GM12878 (cell line): ENCODE data around the gene CTAG1A. TPM values are rescaled to one million over a fixed set of nuclear protein-coding genes. Genes with fewer than 3 reads are reported as not detected.

Source experiments
- ATAC-seq: fragments of 200-7000 bp; cut with Tn5 transposase; 3 replicates; pipeline ENCODE4 v1.9.1; 2020; ENCODE audit warnings: mild to moderate bottlenecking, moderate library complexity
- BruUV-seq: library from RNA; stranded (reverse); fragments of 400-500 nt; replicated peaks from 2 replicates; lab custom pipeline; 2021; lab: Mats Ljungman, UMichigan
- CTCF ChIA-PET: fragments of 300-600 bp; sonication (Branson Sonifier 250); formaldehyde crosslinking; extraction: SDS; loops from one replicate; lab custom pipeline; 2021; ENCODE audit warnings: inconsistent platforms; lab: Yijun Ruan, JAX
- POLR2A ChIA-PET: fragments of 350-600 bp; formaldehyde crosslinking; extraction: SDS; loops from one replicate; lab custom pipeline; 2021; ENCODE audit warnings: inconsistent platforms; lab: Charles Lee
- RAD21 ChIA-PET: fragments of 300-600 bp; sonication (Branson Sonifier 250); formaldehyde crosslinking; loops from one replicate; lab custom pipeline; 2023; ENCODE audit warnings: antibody characterized with exemption; ENCODE audit not compliant: unreplicated experiment; lab: Charles Lee
- SMC1A ChIA-PET: fragments of 300-600 bp; sonication (Branson Sonifier 250); formaldehyde crosslinking; loops from one replicate; lab custom pipeline; 2023; ENCODE audit not compliant: unreplicated experiment, uncharacterized antibody; lab: Charles Lee
- DNase-seq: peaks from one replicate; pipeline ENCODE4 v3.0.0-alpha.2; 2011; ENCODE audit warnings: low read depth, low spot score
- FAIRE-seq: peaks from 3 replicates; lab custom pipeline; 2011; peaks lifted over from hg19 to GRCh38; lab: Jason Lieb, UNC
- H2AFZ ChIP-seq: 2 replicates; pipeline ENCODE4 v1.6.0; 2011; ENCODE audit warnings: low read depth, low read length, control low read depth; ENCODE audit not compliant: control insufficient read depth
- H3K27ac ChIP-seq: 2 replicates; pipeline ENCODE4 v1.5.1; 2011; ENCODE audit warnings: control low read depth; ENCODE audit not compliant: control insufficient read depth, insufficient read depth
- H3K27me3 ChIP-seq, 2 experiments: replicated peaks in 1 of 2; 2 replicates each; pipeline versions ENCODE4 v1.6.0 to v1.6.1; 2011; ENCODE audit warnings: low read length in 1 of 2; ENCODE audit not compliant: control insufficient read depth in 2 of 2, insufficient read depth in 2 of 2
- H3K36me3 ChIP-seq, 2 experiments: 2 replicates each; pipeline ENCODE4 v1.5.1; 2011; ENCODE audit warnings: low read length in 1 of 2; ENCODE audit not compliant: control insufficient read depth in 2 of 2, insufficient read depth in 2 of 2
- H3K4me1 ChIP-seq: 2 replicates; pipeline ENCODE4 v1.6.1; 2011; ENCODE audit warnings: mild to moderate bottlenecking, low read length, moderate library complexity, mixed read lengths; ENCODE audit not compliant: control insufficient read depth, insufficient read depth
- H3K4me2 ChIP-seq: 2 replicates; pipeline ENCODE4 v1.6.0; 2011; ENCODE audit warnings: control low read depth; ENCODE audit not compliant: control insufficient read depth, insufficient read depth
- H3K4me3 ChIP-seq: fragments of 200-600 bp; sonication (generic); 2 replicates; pipeline ENCODE4 v1.5.1; 2016
- H3K79me2 ChIP-seq: 2 replicates; pipeline ENCODE4 v1.6.0; 2011; ENCODE audit warnings: low read length; ENCODE audit not compliant: control insufficient read depth, insufficient read depth
- H3K9ac ChIP-seq: 2 replicates; pipeline ENCODE4 v1.8.0; 2011; ENCODE audit warnings: low read length, control low read depth, mixed read lengths; ENCODE audit not compliant: control insufficient read depth, insufficient read depth
- H3K9me3 ChIP-seq: replicated peaks from 3 replicates; pipeline ENCODE4 v1.5.1; 2011; ENCODE audit warnings: mild to moderate bottlenecking, low read length; ENCODE audit not compliant: control insufficient read depth, insufficient read depth
- H4K20me1 ChIP-seq: 2 replicates; pipeline ENCODE4 v1.6.0; 2011; ENCODE audit not compliant: control insufficient read depth, insufficient read depth
- CHD2 ChIP-seq: IDR thresholded peaks from 2 replicates; pipeline ENCODE4 v1.6.1; 2011; ENCODE audit warnings: low read depth, low read length, improper control_type of control experiment, borderline replicate concordance
- CHD4 ChIP-seq: fragments of 200-600 bp; sonication (generic); IDR thresholded peaks from 2 replicates; pipeline ENCODE4 v1.6.1; 2016; ENCODE audit warnings: mild to moderate bottlenecking
- E2F4 ChIP-seq: IDR thresholded peaks from 2 replicates; pipeline ENCODE4 v1.6.1; 2012; ENCODE audit warnings: low read depth, low read length, improper control_type of control experiment
- IKZF2 ChIP-seq, 2 experiments: fragments of 450-650 bp; IDR thresholded peaks; 2 replicates each; pipeline ENCODE4 v1.6.1; 2017; ENCODE audit warnings: mild to moderate bottlenecking in 2 of 2, moderate library complexity in 2 of 2
- IRF3 ChIP-seq: fragments of 450-650 bp; IDR thresholded peaks from 2 replicates; pipeline ENCODE4 v1.6.1; 2014; ENCODE audit warnings: mild to moderate bottlenecking
- MEF2A ChIP-seq: IDR thresholded peaks from 2 replicates; pipeline ENCODE4 v1.6.1; 2011; ENCODE audit warnings: low read depth, mild to moderate bottlenecking, low read length, moderate library complexity; ENCODE audit not compliant: insufficient read depth
- MYB ChIP-seq: fragments of 150-350 bp; IDR thresholded peaks from 2 replicates; pipeline ENCODE4 v1.6.1; 2014; ENCODE audit warnings: mild to moderate bottlenecking, low read depth, low read length, borderline replicate concordance
- NR2C1 ChIP-seq: fragments of 450-650 bp; IDR thresholded peaks from 2 replicates; pipeline ENCODE4 v1.6.1; 2017; ENCODE audit warnings: antibody characterized with exemption, mild to moderate bottlenecking, moderate library complexity
- NR2F1 ChIP-seq: fragments of 450-650 bp; conservative IDR thresholded peaks from 2 replicates; pipeline ENCODE4 v1.6.1; 2017; ENCODE audit warnings: mild to moderate bottlenecking
- PML ChIP-seq: IDR thresholded peaks from 2 replicates; pipeline ENCODE4 v1.6.1; 2012; ENCODE audit warnings: low read length, inconsistent platforms
- POLR2AphosphoS5 ChIP-seq: IDR thresholded peaks from 2 replicates; pipeline ENCODE4 v1.6.1; 2011; ENCODE audit warnings: mild to moderate bottlenecking, low read length, inconsistent platforms
- SMAD5 ChIP-seq: IDR thresholded peaks from 2 replicates; pipeline ENCODE4 v1.6.1; 2016; ENCODE audit warnings: antibody characterized with exemption, low read depth
- ZNF24 ChIP-seq: fragments of 450-650 bp; IDR thresholded peaks from 2 replicates; pipeline ENCODE4 v1.6.1; 2017; ENCODE audit warnings: antibody characterized with exemption, mild to moderate bottlenecking
- ZZZ3 ChIP-seq: IDR thresholded peaks from 2 replicates; pipeline ENCODE4 v1.6.1; 2011; ENCODE audit warnings: low read depth; ENCODE audit not compliant: control insufficient read depth, insufficient read length
- WGBS: methylation state at CpG from one replicate; pipeline ENCODE4 v1.1.6; 2016; ENCODE audit warnings: low lambda C conversion rate; ENCODE audit not compliant: insufficient replicate concordance, insufficient coverage; ENCODE audit errors: missing lambda C conversion rate; 5-methylcytosine and 5-hydroxymethylcytosine counted together
- in situ Hi-C: fragments of 300-500 bp; cut with MboI; formaldehyde crosslinking; loops from 9 replicates; pipeline ENCODE4 v1.14.3; 2018; ENCODE audit warnings: mixed read lengths
- intact Hi-C: fragments of 100-400 bp; cut with micrococcal nuclease; formaldehyde crosslinking; loops from one replicate; pipeline ENCODE4 v1.14.2; 2022; ENCODE audit not compliant: unreplicated experiment
- polyA plus RNA-seq, 11 experiments: library from polyadenylated mRNA; depleted of rRNA in 4 of 11; unstranded in 6 of 11; stranded (reverse) in 5 of 11; fragments of >200 nt; fragmentation: Nextera tagmentation in 4 of 11; fragmentation: Illumina TruSeq in 1 of 11; extraction: Ambion mirVana in 4 of 11; extraction: Trizol in 1 of 11; gene quantifications; 1 replicate in 1 of 11; 2 replicates in 10 of 11; pipeline versions ENCODE4 v1.2.1 to v1.2.3, GENCODE V29; 2011 to 2016; ENCODE audit warnings: inconsistent platforms in 2 of 11, missing spikeins in 2 of 11, low read depth in 1 of 11
- total RNA-seq, 4 experiments: library from RNA; depleted of rRNA in 3 of 4; stranded (reverse); fragments of >200 nt in 3 of 4; fragmentation: Illumina TruSeq in 1 of 4; extraction: Trizol in 1 of 4; gene quantifications; 2 replicates each; pipeline versions ENCODE4 v1.2.1 to v1.2.3, GENCODE V29; 2013 to 2021
- TF ChIP-seq, protein P1 (sequence below): IDR thresholded peaks from 2 replicates; pipeline ENCODE4 v1.6.1; 2012; ENCODE audit warnings: low read length, inconsistent platforms

The CTAG1A gene
- total and polyA plus RNA-seq, 10 of the 15 experiments (the other 5 are each of a cell fraction or from before 2014, with no cell fraction given) = not detected

DNA sequence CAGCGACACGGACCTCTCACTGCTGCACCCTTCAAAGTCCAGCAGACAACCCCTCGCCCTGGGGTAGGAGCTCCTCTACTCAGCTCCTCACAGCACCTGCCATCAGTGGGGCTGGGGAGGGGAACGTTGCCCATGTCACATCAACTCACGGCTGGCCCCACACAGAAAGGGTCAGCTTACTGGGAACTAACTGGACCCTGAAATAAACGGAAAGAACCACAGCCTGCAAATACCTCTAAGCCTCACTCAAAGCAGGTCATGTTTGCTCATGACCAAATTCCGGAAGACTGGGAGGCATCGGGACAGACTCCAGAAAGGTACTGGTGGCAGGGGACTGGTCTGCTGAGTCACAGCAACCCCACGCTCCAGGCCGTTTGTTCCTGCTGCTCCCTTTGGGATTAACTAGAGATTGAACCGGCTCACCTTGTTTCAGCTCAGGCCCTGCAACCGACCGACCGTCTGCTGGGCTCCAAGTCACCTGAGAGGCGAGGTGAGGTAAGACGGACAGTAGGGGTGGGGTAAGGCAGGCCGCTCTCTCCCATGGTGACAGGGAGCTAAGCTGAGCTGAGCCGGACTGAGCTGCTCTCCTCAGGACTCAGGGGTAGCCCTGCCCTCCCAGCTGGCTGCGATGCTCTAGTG is 43.9 kb upstream of the CTAG1A start:
- Histone ChIP-seq H4K20me1 (no peaks in the 10 kb centered on the region), H3K36me3 (no peaks in the 10 kb centered on the region), H3K27me3 (no peaks in the 10 kb centered on the region), H3K79me2 (peaks cover 2% of the 10 kb centered on the region), H3K4me1 (peaks cover 14% of the 10 kb centered on the region), H2AFZ (no peak overlapping the region), H3K9me3 (no peaks in the 10 kb centered on the region), H3K4me2 (no peak overlapping the region), H3K9ac (no peak overlapping the region), H3K4me3 (no peak overlapping the region), H3K27ac (no peak overlapping the region)
- ATAC-seq (no peak), FAIRE-seq (no peak), DNase-seq (no peak)
- WGBS = 61% methylated on average over 18 of the region's 19 CpGs
- CTCF ChIA-PET = no interaction called here
- POLR2A ChIA-PET = no interaction called here
- no TSS peak for BruUV-seq
- RAD21 ChIA-PET = no interaction called here
- in situ Hi-C loops = loop anchor here (10.0 to 25.0 kb wide), 2 partner anchors 294 to 404 kb away; partner anchors contain the start of genes OPN1LW and SMIM9
- TF ChIP-seq, protein P1, sequence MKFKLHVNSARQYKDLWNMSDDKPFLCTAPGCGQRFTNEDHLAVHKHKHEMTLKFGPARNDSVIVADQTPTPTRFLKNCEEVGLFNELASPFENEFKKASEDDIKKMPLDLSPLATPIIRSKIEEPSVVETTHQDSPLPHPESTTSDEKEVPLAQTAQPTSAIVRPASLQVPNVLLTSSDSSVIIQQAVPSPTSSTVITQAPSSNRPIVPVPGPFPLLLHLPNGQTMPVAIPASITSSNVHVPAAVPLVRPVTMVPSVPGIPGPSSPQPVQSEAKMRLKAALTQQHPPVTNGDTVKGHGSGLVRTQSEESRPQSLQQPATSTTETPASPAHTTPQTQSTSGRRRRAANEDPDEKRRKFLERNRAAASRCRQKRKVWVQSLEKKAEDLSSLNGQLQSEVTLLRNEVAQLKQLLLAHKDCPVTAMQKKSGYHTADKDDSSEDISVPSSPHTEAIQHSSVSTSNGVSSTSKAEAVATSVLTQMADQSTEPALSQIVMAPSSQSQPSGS = no peak
- TF ChIP-seq ZNF24 = no peak
- no peak for TF ChIP-seq NR2C1
- TF ChIP-seq SMAD5 = no peak
- no peak for TF ChIP-seq CHD4
- TF ChIP-seq ZZZ3 = no peak
- TF ChIP-seq MEF2A = no peak
- TF ChIP-seq PML = no peak
- TF ChIP-seq IKZF2 (IDR thresholded peaks at IDR 0.05) = no peak
- TF ChIP-seq E2F4 = no peak
- TF ChIP-seq POLR2AphosphoS5 = no peak
- TF ChIP-seq CHD2 = no peak
- TF ChIP-seq MYB = no peak
- no peak for TF ChIP-seq NR2F1
- TF ChIP-seq IRF3 = no peak
- SMC1A ChIA-PET = no interaction called here
- intact Hi-C loops = no loop called here
